Trophoblast cell (in vitro differentiated cells and primary cell): Measurements from ENCODE around the gene NIPBL.
A peak's percentile ranks its signal among the peaks of the same experiment; 100 is the strongest.

Experiments used
- DNase-seq, 2 donors: peaks; one replicate each; pipeline ENCODE4 v3.0.0-alpha.2; 2016
- H2AFZ ChIP-seq: 2 replicates; pipeline ENCODE4 v1.6.1; 2013; ENCODE audit warnings: low read length, moderate library complexity, mild to moderate bottlenecking; ENCODE audit not compliant: insufficient read depth, poor library complexity
- H2AK5ac ChIP-seq: 2 replicates; pipeline ENCODE4 v1.6.1; 2013; ENCODE audit warnings: mild to moderate bottlenecking, low read length
- H2BK120ac ChIP-seq: 2 replicates; pipeline ENCODE4 v1.6.1; 2013; ENCODE audit warnings: low read length, mild to moderate bottlenecking, moderate library complexity; ENCODE audit not compliant: insufficient read depth, poor library complexity
- H2BK12ac ChIP-seq: 2 replicates; pipeline ENCODE4 v1.6.1; 2013; ENCODE audit warnings: mild to moderate bottlenecking, low read length, moderate library complexity
- H2BK5ac ChIP-seq: 2 replicates; pipeline ENCODE4 v1.6.1; 2013; ENCODE audit warnings: low read length, low read depth, moderate library complexity, mild to moderate bottlenecking; ENCODE audit not compliant: poor library complexity
- H3K14ac ChIP-seq: 2 replicates; pipeline ENCODE4 v1.6.1; 2013; ENCODE audit warnings: mild to moderate bottlenecking, low read length
- H3K18ac ChIP-seq: 2 replicates; pipeline ENCODE4 v1.6.1; 2013; ENCODE audit warnings: mild to moderate bottlenecking, low read length
- H3K23ac ChIP-seq: 2 replicates; pipeline ENCODE4 v1.6.1; 2013; ENCODE audit warnings: low read length
- H3K27ac ChIP-seq: 2 replicates; pipeline ENCODE4 v1.5.1; 2013; ENCODE audit warnings: low read depth, mild to moderate bottlenecking, inconsistent platforms, low read length, moderate library complexity
- H3K27me3 ChIP-seq: 2 replicates; pipeline ENCODE4 v1.6.1; 2013; ENCODE audit warnings: inconsistent platforms, mild to moderate bottlenecking, low read length, moderate library complexity; ENCODE audit not compliant: insufficient read depth
- H3K36me3 ChIP-seq, 2 experiments: 1 replicate in 1 of 2; 2 replicates in 1 of 2; pipeline ENCODE4 v1.6.1; 2013; ENCODE audit warnings: low read length in 2 of 2, mild to moderate bottlenecking in 2 of 2, moderate library complexity in 1 of 2; ENCODE audit not compliant: insufficient read depth in 2 of 2, control insufficient read depth in 1 of 2
- H3K4ac ChIP-seq: 2 replicates; pipeline ENCODE4 v1.6.1; 2013; ENCODE audit warnings: low read depth, mild to moderate bottlenecking, low read length, moderate library complexity
- H3K4me1 ChIP-seq, 2 experiments: 1 replicate in 1 of 2; 2 replicates in 1 of 2; pipeline ENCODE4 v1.6.1; 2013; ENCODE audit warnings: low read length in 2 of 2, mild to moderate bottlenecking in 2 of 2, moderate library complexity in 1 of 2; ENCODE audit not compliant: insufficient read depth in 2 of 2, control insufficient read depth in 1 of 2
- H3K4me2 ChIP-seq: 2 replicates; pipeline ENCODE4 v1.6.1; 2013; ENCODE audit warnings: inconsistent platforms, mild to moderate bottlenecking, low read length, moderate library complexity
- H3K4me3 ChIP-seq: 2 replicates; pipeline ENCODE4 v1.5.1; 2013; ENCODE audit warnings: mild to moderate bottlenecking, low read depth, low read length, inconsistent platforms
- H3K79me1 ChIP-seq: one replicate; pipeline ENCODE4 v1.6.1; 2013; ENCODE audit warnings: low read length
- H3K79me2 ChIP-seq: 2 replicates; pipeline ENCODE4 v1.6.1; 2013; ENCODE audit warnings: low read length, mild to moderate bottlenecking; ENCODE audit not compliant: control insufficient read depth, insufficient read depth, poor library complexity
- H3K9ac ChIP-seq: 2 replicates; pipeline ENCODE4 v1.6.1; 2013; ENCODE audit warnings: mild to moderate bottlenecking, low read length
- H3K9me3 ChIP-seq: 2 replicates; pipeline ENCODE4 v1.6.1; 2013; ENCODE audit warnings: low read depth, mild to moderate bottlenecking, control low read depth, inconsistent platforms, low read length; ENCODE audit not compliant: insufficient read depth
- H4K12ac ChIP-seq: 2 replicates; pipeline ENCODE4 v1.6.1; 2013; ENCODE audit warnings: low read depth, mild to moderate bottlenecking, low read length, moderate library complexity
- H4K8ac ChIP-seq: 2 replicates; pipeline ENCODE4 v1.6.1; 2013; ENCODE audit warnings: low read depth, mild to moderate bottlenecking, low read length, moderate library complexity
- H4K91ac ChIP-seq: one replicate; pipeline ENCODE4 v1.6.1; 2013; ENCODE audit warnings: low read depth, mild to moderate bottlenecking, low read length, moderate library complexity
- WGBS: extraction: QIAGEN DNeasy Blood & Tissue Kit; methylation state at CpG from one replicate; pipeline ENCODE4 v1.1.7; 2013; ENCODE audit warnings: missing lambda C conversion rate; ENCODE audit not compliant: insufficient read length, insufficient coverage; ENCODE audit errors: extremely low coverage; 5-methylcytosine and 5-hydroxymethylcytosine counted together

NIPBL gene

DNA sequence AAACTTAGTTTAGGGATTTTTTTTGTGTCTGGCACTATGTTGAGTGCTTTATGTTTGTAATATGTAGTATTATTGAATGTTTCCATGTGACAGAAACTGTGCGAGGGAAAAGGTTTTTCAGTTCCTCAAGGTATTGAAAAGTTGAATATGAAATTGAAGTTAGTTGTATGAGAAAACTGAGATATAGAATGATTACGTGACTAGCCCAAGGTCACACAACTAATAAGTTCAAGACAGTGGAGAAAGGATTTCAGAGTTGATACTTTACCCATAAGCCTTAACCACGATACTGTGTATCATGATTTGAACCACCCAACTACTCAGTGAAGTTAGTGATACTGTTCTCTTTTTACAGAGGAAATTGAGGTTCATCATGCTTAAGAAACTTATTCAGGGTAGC, 5.7 kb downstream of the NIPBL start:
- DNase-seq = no peak
- no peak overlapping the region for H2BK120ac ChIP-seq
- H3K4me2 ChIP-seq = no peak overlapping the region
- no peak overlapping the region for H3K4ac ChIP-seq
- no peak overlapping the region for H3K4me3 ChIP-seq
- WGBS = no CpG with 5 or more reads among the region's 3 CpGs
- peaks cover 6 to 11% of the 10 kb centered on the region in 2 experiments for H3K36me3 ChIP-seq
- H4K91ac ChIP-seq = no peak overlapping the region
- no peak overlapping the region for H4K12ac ChIP-seq
- peaks cover 1% of the 10 kb centered on the region for H3K79me1 ChIP-seq
- H2BK5ac ChIP-seq = no peak overlapping the region
- H3K27ac ChIP-seq = no peak overlapping the region
- no peak overlapping the region for H3K14ac ChIP-seq
- H4K8ac ChIP-seq = no peak overlapping the region
- H2AK5ac ChIP-seq = no peak overlapping the region
- peaks cover 10% of the 10 kb centered on the region for H3K79me2 ChIP-seq
- no peak overlapping the region for H2BK12ac ChIP-seq
- no peaks in the 10 kb centered on the region for H3K9me3 ChIP-seq
- H3K9ac ChIP-seq = no peak overlapping the region
- no peak overlapping the region for H3K23ac ChIP-seq
- no peaks in the 10 kb centered on the region for H3K4me1 ChIP-seq
- no peak overlapping the region for H2AFZ ChIP-seq
- H3K27me3 ChIP-seq = no peaks in the 10 kb centered on the region
- H3K18ac ChIP-seq = no peak overlapping the region

- Histone ChIP-seq H3K18ac (no peak overlapping the region), H4K8ac (no peak overlapping the region), H3K36me3 (peaks cover 6 to 11% of the 10 kb centered on the region in 2 experiments), H3K4me3 (no peak overlapping the region), H3K27ac (no peak overlapping the region), H2AFZ (no peak overlapping the region), H3K4ac (no peak overlapping the region), H2AK5ac (no peak overlapping the region), H2BK120ac (no peak overlapping the region), H4K12ac (no peak overlapping the region), H2BK12ac (no peak overlapping the region), H3K4me1 (no peaks in the 10 kb centered on the region), H3K4me2 (no peak overlapping the region), H2BK5ac (no peak overlapping the region), H3K9ac (no peak overlapping the region), H3K79me2 (peaks cover 6% of the 10 kb centered on the region), H3K27me3 (no peaks in the 10 kb centered on the region), H3K79me1 (no peaks in the 10 kb centered on the region), H3K9me3 (no peaks in the 10 kb centered on the region), H3K14ac (no peak overlapping the region), H4K91ac (no peak overlapping the region), H3K23ac (no peak overlapping the region)
- 100% methylated on average over 1 of the region's 3 CpGs for WGBS
- DNase-seq = no peak
Observed at GRCh38 chr5:36883894-36884462, 7.4 kb downstream of the NIPBL start.

DNA sequence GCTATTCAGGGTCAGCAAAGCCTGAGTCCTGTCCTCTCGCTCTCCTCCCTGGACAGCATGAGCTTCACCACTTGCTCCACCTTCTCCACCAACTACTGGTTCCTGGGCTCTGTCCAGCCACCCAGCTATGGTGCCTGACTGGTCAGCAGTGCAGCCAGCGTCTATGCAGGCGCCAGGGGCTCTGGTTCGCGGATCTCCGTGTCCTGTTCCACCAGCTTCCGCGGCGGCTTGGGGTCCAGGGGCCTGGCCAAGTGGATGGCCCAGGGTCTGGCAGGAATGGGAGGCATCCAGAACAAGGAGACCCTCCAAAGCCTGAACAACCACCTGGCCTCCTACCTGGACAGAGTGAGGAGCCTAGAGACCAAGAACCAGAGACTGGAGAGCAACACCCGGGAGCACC, 8.6 kb downstream of the NIPBL start:
- peak overlapping the region; percentile 5 for H3K18ac ChIP-seq
- no peak overlapping the region for H2BK120ac ChIP-seq
- no peaks in the 10 kb centered on the region for H3K4me1 ChIP-seq
- H2AFZ ChIP-seq = no peak overlapping the region
- no peak overlapping the region for H3K23ac ChIP-seq
- peaks cover 6% of the 10 kb centered on the region for H3K79me2 ChIP-seq
- no peak overlapping the region for H4K12ac ChIP-seq
- H3K4me3 ChIP-seq = no peak overlapping the region
- WGBS = no CpG with 5 or more reads among the region's 10 CpGs
- no peak overlapping the region for H4K8ac ChIP-seq
- H2BK12ac ChIP-seq = no peak overlapping the region
- no peak overlapping the region for H3K27ac ChIP-seq
- no peak overlapping the region for H4K91ac ChIP-seq
- DNase-seq = no peak
- H2BK5ac ChIP-seq = no peak overlapping the region
- no peak overlapping the region for H3K4me2 ChIP-seq
- no peak overlapping the region for H2AK5ac ChIP-seq
- peaks cover 6 to 11% of the 10 kb centered on the region in 2 experiments for H3K36me3 ChIP-seq
- no peaks in the 10 kb centered on the region for H3K27me3 ChIP-seq
- H3K14ac ChIP-seq = no peak overlapping the region
- H3K9ac ChIP-seq = no peak overlapping the region
- H3K79me1 ChIP-seq = no peaks in the 10 kb centered on the region
- H3K9me3 ChIP-seq = no peaks in the 10 kb centered on the region
- peak overlapping the region; percentile 18 for H3K4ac ChIP-seq

- H3K9me3 ChIP-seq = no peaks in the 10 kb centered on the region
- no peak overlapping the region for H3K14ac ChIP-seq
- H3K79me1 ChIP-seq = no peaks in the 10 kb centered on the region
- H3K9ac ChIP-seq = no peak overlapping the region
- H3K27ac ChIP-seq = no peak overlapping the region
- peaks cover 6 to 11% of the 10 kb centered on the region in 2 experiments for H3K36me3 ChIP-seq
- H3K4me1 ChIP-seq = no peaks in the 10 kb centered on the region
- H2BK120ac ChIP-seq = no peak overlapping the region
- H2AFZ ChIP-seq = no peak overlapping the region
- no peak overlapping the region for H4K91ac ChIP-seq
- H3K4me3 ChIP-seq = no peak overlapping the region
- H4K8ac ChIP-seq = no peak overlapping the region
- no peaks in the 10 kb centered on the region for H3K27me3 ChIP-seq
- H3K18ac ChIP-seq = no peak overlapping the region
- DNase-seq = no peak
- H2BK12ac ChIP-seq = no peak overlapping the region
- WGBS = no CpG with 5 or more reads among the region's 18 CpGs
- no peak overlapping the region for H4K12ac ChIP-seq
- H3K23ac ChIP-seq = no peak overlapping the region
- H2AK5ac ChIP-seq = no peak overlapping the region
- H2BK5ac ChIP-seq = no peak overlapping the region
- H3K4me2 ChIP-seq = no peak overlapping the region
- peak overlapping the region; percentile 18 for H3K4ac ChIP-seq
- H3K79me2 ChIP-seq = peaks cover 6% of the 10 kb centered on the region
Observed at GRCh38 chr5:36885566-36886485, 9.3 kb downstream of the NIPBL start.
